ENCODE data around the gene LARP7.

DNA sequence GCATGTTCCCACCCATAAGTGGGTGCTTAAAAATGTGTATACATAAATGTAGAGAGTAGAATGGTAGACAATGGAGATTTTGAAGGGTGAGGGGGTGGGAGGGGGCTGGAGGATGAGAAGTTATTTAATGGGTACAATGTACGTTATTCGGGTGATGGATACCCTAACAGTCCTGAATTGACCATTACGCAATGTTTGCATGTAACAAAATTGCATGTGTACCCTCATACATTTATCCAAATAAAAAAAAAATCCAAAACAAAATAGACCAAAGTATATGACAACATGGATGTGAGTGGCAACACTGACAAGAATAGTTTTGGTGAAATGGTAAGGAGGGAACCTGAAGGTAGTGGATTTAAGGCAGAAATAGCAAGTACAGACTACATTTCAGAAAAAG, 63.7 kb downstream of the LARP7 start:
- no peak for TF ChIP-seq CTCF (IDR thresholded peaks at IDR 0.05)
- TF ChIP-seq POLR2AphosphoS5 (IDR thresholded peaks at IDR 0.05), result no peak
- TF ChIP-seq POLR2A (IDR thresholded peaks at IDR 0.05), result no peak
